Activated CD4-positive, alpha-beta T cell treated with anti-CD3 and anti-CD28 coated beads for 24 hours (primary cell): ENCODE results near the gene RBM10.

Experiments
- DNase-seq, 2 donors: peaks; one replicate each; pipeline ENCODE4 v3.0.0-alpha.2; 2020; ENCODE audit warnings: low read depth in 2 of 2

Gene RBM10

GRCh38 chrX:47217121-47217851, 72.3 kb downstream of the RBM10 start:
- DNase-seq = no peak

- peak; percentile 87 to 97 for DNase-seq
Observed at GRCh38 chrX:47217852-47218279, 72.8 kb downstream of the RBM10 start.

GRCh38 chrX:47218280-47218919, 73.4 kb downstream of the RBM10 start, which contains the start of gene CDK16:
CDK16 (plus strand) TSS chrX:47218681; CDS start chrX:47223558, 4,877 bp downstream.
- peak; percentile 37 to 69 for DNase-seq

GRCh38 chrX:47218920-47219815, 74.1 kb downstream of the RBM10 start:
- peak in 1 of 2 donors; percentile 32 for DNase-seq

- no peak for DNase-seq
Observed at GRCh38 chrX:47221756-47222155, 76.7 kb downstream of the RBM10 start.

GRCh38 chrX:47222751-47223350, 77.8 kb downstream of the RBM10 start:
- DNase-seq = no peak

- DNase-seq = no peak
Observed at GRCh38 chrX:47223476-47224250, 78.6 kb downstream of the RBM10 start.

GRCh38 chrX:47224266-47224895, 79.4 kb downstream of the RBM10 start:
- DNase-seq = no peak

GRCh38 chrX:47224896-47225290, 79.9 kb downstream of the RBM10 start:
- DNase-seq = no peak

GRCh38 chrX:47226071-47226470, 81.0 kb downstream of the RBM10 start:
- DNase-seq = no peak

GRCh38 chrX:47226531-47227333, 81.7 kb downstream of the RBM10 start:
- no peak for DNase-seq

GRCh38 chrX:47227334-47227583, 82.2 kb downstream of the RBM10 start:
- no peak for DNase-seq

GRCh38 chrX:47228550-47229270, 83.7 kb downstream of the RBM10 start:
- DNase-seq = no peak

- no peak for DNase-seq
Observed at GRCh38 chrX:47229427-47229826, 84.4 kb downstream of the RBM10 start.

GRCh38 chrX:47230136-47230868, 85.3 kb downstream of the RBM10 start:
- DNase-seq = no peak

- DNase-seq = no peak
Observed at GRCh38 chrX:47231167-47231566, 86.1 kb downstream of the RBM10 start.

- DNase-seq = no peak
Observed at GRCh38 chrX:47232197-47232802, 87.3 kb downstream of the RBM10 start.

GRCh38 chrX:47232803-47233332, 87.8 kb downstream of the RBM10 start, which contains the start of gene USP11:
USP11 (plus strand) TSS chrX:47233009; CDS start chrX:47233044, 35 bp downstream.
- no peak for DNase-seq
